Peyer's patch (tissue), 4 donors: ENCODE results near the gene MIPEP.

Source experiments
- CTCF ChIP-seq, 6 experiments: fragments of 450-650 bp in 4 of 6; fragments of 200-600 bp in 2 of 6; sonication (generic) in 1 of 6; IDR thresholded peaks; one replicate each; pipeline ENCODE4 v1.5.1; 2017 to 2019; ENCODE audit warnings: antibody characterized with exemption in 6 of 6, mild to moderate bottlenecking in 3 of 6, moderate library complexity in 1 of 6
- POLR2A ChIP-seq, 2 donors: fragments of 450-650 bp; IDR thresholded peaks; one replicate each; pipeline ENCODE4 v1.5.1; 2017; ENCODE audit warnings: antibody characterized with exemption in 2 of 2, mild to moderate bottlenecking in 2 of 2, moderate library complexity in 2 of 2

DNA sequence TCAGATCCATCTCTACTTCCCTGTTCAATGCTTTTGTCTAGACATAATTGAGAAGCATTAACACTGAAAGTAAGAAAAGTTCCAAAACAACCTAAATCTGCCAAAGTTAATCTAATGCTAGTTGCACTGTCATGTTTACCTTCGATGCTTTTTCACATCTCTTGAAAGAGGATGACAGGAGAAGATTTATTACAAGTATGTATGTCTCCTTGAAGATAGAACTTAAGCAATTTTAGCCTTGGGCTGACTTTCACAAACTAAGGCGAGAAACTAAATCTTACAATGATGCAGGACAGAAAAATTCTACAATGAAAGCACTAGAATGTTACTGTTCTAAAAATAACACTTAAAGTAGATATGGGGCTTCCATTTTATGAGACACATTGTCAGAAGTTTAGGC, 64.0 kb downstream of the MIPEP start:
- TF ChIP-seq CTCF (IDR thresholded peaks at IDR 0.05) = no peak
- TF ChIP-seq POLR2A (IDR thresholded peaks at IDR 0.05) = no peak
